Activated CD8-positive, alpha-beta T cell treated with anti-CD3 and anti-CD28 coated beads for 36 hours (primary cell): ENCODE data around the gene EVC2. TPM values are rescaled to one million over a fixed set of nuclear protein-coding genes. Genes with fewer than 3 reads are reported as not detected.
A peak's percentile ranks its signal among the peaks of the same experiment; 100 is the strongest.

ENCODE experiments used
- ATAC-seq: fragments of 200-7000 bp; cut with Tn5 transposase; one replicate; pipeline ENCODE4 v1.10.0; 2021; ENCODE audit warnings: mild to moderate bottlenecking, moderate library complexity
- CTCF ChIA-PET: fragments of 350-600 bp; sonication (Branson Sonifier 250); formaldehyde crosslinking; loops from one replicate; lab custom pipeline; 2021; ENCODE audit warnings: antibody characterized with exemption; lab: Charles Lee
- POLR2A ChIA-PET: fragments of 350-600 bp; sonication (Branson Sonifier 250); formaldehyde crosslinking; loops from one replicate; lab custom pipeline; 2021; ENCODE audit warnings: antibody characterized with exemption; lab: Charles Lee
- DNase-seq: peaks from one replicate; pipeline ENCODE4 v3.0.0-alpha.2; 2020
- H3K27ac Mint-ChIP-seq: one replicate; pipeline ENCODE4 v1.8.0; 2021; ENCODE audit warnings: mild to moderate bottlenecking, mixed read lengths
- H3K27me3 Mint-ChIP-seq: one replicate; pipeline ENCODE4 v1.8.0; 2021; ENCODE audit warnings: mixed read lengths
- H3K36me3 Mint-ChIP-seq: one replicate; pipeline ENCODE4 v1.8.0; 2021; ENCODE audit warnings: low read depth, mixed read lengths
- H3K4me1 Mint-ChIP-seq: one replicate; pipeline ENCODE4 v1.8.0; 2021; ENCODE audit warnings: low read depth, mixed read lengths
- H3K4me3 Mint-ChIP-seq: one replicate; pipeline ENCODE4 v1.8.0; 2021; ENCODE audit warnings: mild to moderate bottlenecking, moderate library complexity, mixed read lengths
- H3K9me3 Mint-ChIP-seq: one replicate; pipeline ENCODE4 v1.8.0; 2021; ENCODE audit warnings: mixed read lengths
- CTCF ChIP-seq: fragments of 200-600 bp; IDR thresholded peaks from one replicate; pipeline ENCODE4 v1.8.0; 2022; ENCODE audit warnings: antibody characterized with exemption, mild to moderate bottlenecking
- intact Hi-C: fragments of 100-400 bp; cut with micrococcal nuclease; formaldehyde crosslinking; loops from one replicate; pipeline ENCODE4 v1.10.0; 2022
- total RNA-seq, 2 experiments: library from RNA; stranded (reverse); gene quantifications; one replicate each; pipeline ENCODE4 v1.2.3, GENCODE V29; 2021

Gene EVC2
- total RNA-seq, 2 experiments from 2014 or later, result 0.83 to 1.3 TPM

- no peaks in the 10 kb centered on the region for H3K36me3 Mint-ChIP-seq
- peaks cover 22% of the 10 kb centered on the region for H3K4me1 Mint-ChIP-seq
- CTCF ChIA-PET, result no interaction called here
- TF ChIP-seq CTCF, result no peak
- ATAC-seq, result no peak
- POLR2A ChIA-PET, result no interaction called here
- peak overlapping the region; percentile 10 for H3K27ac Mint-ChIP-seq
- H3K27me3 Mint-ChIP-seq, result peaks cover 45% of the 10 kb centered on the region
- H3K4me3 Mint-ChIP-seq, result peak overlapping the region; percentile 53
- H3K9me3 Mint-ChIP-seq, result peaks cover 12% of the 10 kb centered on the region
- intact Hi-C loops, result no loop called here
- DNase-seq, result no peak
Measured at GRCh38 chr4:5710065-5710960, 2.0 kb upstream of the EVC2 start.

- DNase-seq (no peak), ATAC-seq (no peak)
- Mint-ChIP-seq H3K4me1 (peaks cover 22% of the 10 kb centered on the region), H3K27ac (no peak overlapping the region), H3K4me3 (no peak overlapping the region), H3K36me3 (no peaks in the 10 kb centered on the region), H3K27me3 (peaks cover 45% of the 10 kb centered on the region), H3K9me3 (peaks cover 4% of the 10 kb centered on the region)
- CTCF ChIA-PET, result no interaction called here
- POLR2A ChIA-PET, result no interaction called here
- intact Hi-C loops, result no loop called here
- no peak for TF ChIP-seq CTCF
Measured at GRCh38 chr4:5709207-5709575, 832 bp upstream of the EVC2 start.

- DNase-seq, result peak; percentile 5
- Mint-ChIP-seq H3K27ac (no peak overlapping the region), H3K4me1 (peaks cover 22% of the 10 kb centered on the region), H3K9me3 (peaks cover 4% of the 10 kb centered on the region), H3K27me3 (peaks cover 41% of the 10 kb centered on the region), H3K4me3 (peak overlapping the region; percentile 48), H3K36me3 (no peaks in the 10 kb centered on the region)
- POLR2A ChIA-PET, result no interaction called here
- CTCF ChIA-PET, result no interaction called here
- no peak for ATAC-seq
- TF ChIP-seq CTCF, result no peak
- intact Hi-C loops, result no loop called here
Measured at GRCh38 chr4:5707778-5708448, 446 bp downstream of the EVC2 start.

- intact Hi-C loops, result no loop called here
- no peak overlapping the region for H3K27ac Mint-ChIP-seq
Measured at GRCh38 chr4:5707366-5707765, 993 bp downstream of the EVC2 start.

More at GRCh38 chr4:5707366-5707765, 993 bp downstream of the EVC2 start:
- no peak for DNase-seq
- ChIA-PET POLR2A (interaction anchor here (0.6 kb wide), 1 partner anchor 30 kb away, joined by 3 read pairs; no protein-coding TSS in a partner anchor), CTCF (no interaction called here)
- Mint-ChIP-seq H3K9me3 (peaks cover 4% of the 10 kb centered on the region), H3K27me3 (peaks cover 38% of the 10 kb centered on the region), H3K36me3 (no peaks in the 10 kb centered on the region), H3K4me3 (peak overlapping the region; percentile 48), H3K4me1 (peaks cover 18% of the 10 kb centered on the region)
- no peak for ATAC-seq
- no peak for TF ChIP-seq CTCF
